T-helper 2 cell treated with Interferon-gamma antibody and Interleukin-4, amounts not matched to agents 100 ng/mL and 5 ng/mL, for 36 hours (primary cell): ENCODE data around the gene CAPN1. TPM values are rescaled to one million over a fixed set of nuclear protein-coding genes. Genes with fewer than 3 reads are reported as not detected.

Experiments used
- intact Hi-C: fragments of 100-400 bp; cut with micrococcal nuclease; formaldehyde crosslinking; loops from one replicate; pipeline ENCODE4 v1.15.1; 2023
- total RNA-seq: library from RNA; stranded (reverse); gene quantifications from 2 replicates; pipeline ENCODE4 v1.2.3, GENCODE V29; 2022

The CAPN1 gene
- total RNA-seq, 1 donor from 2014 or later, result 205 TPM

DNA sequence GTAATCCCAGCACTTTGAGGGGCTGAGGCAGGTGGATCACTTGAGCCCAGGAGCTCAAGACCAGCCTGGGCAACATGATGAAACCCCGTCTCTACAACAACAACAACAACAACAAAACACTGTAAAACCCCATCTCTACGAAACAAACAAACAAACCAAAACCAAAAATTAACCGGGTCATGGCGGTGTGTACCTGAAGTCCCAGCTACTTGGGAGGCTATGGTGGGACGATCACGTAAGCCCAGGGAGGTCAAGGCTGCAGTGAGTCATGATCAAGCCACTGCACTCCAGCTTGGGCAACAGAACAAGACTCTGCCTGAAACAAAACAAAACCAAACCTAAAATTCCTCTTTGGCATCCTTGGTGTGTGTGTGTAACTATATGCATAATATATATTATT lies 73.0 kb downstream of the CAPN1 start:
- intact Hi-C loops, result no loop called here

DNA sequence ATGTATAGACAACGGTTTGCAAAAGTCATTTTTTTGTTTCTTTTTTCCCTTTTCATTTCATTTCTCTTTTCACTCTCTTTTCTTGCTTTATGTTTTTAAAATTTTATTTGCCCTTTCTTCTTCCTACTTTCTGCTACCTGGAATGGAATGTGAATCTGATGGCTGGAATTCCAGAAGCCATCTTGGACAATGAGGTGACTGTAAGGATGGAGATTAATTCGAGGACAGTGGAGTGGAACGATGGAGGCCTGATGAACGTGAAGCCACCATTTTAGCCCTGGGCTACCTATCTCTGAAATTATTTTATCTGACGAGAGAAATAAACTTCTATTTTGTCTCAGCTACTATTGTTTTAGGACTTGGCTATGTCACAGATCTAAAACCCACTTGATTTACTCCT lies 77.3 kb downstream of the CAPN1 start:
- intact Hi-C loops, result no loop called here

- intact Hi-C loops, result loop anchor here (5.0 to 10.0 kb wide), 3 partner anchors 76 to 354 kb away; partner anchors contain the start of genes CAPN1, MAP3K11, PCNX3 and TM7SF2
These were observed 78.6 kb downstream of the CAPN1 start for GRCh38 chr11:65260302-65260701.

DNA sequence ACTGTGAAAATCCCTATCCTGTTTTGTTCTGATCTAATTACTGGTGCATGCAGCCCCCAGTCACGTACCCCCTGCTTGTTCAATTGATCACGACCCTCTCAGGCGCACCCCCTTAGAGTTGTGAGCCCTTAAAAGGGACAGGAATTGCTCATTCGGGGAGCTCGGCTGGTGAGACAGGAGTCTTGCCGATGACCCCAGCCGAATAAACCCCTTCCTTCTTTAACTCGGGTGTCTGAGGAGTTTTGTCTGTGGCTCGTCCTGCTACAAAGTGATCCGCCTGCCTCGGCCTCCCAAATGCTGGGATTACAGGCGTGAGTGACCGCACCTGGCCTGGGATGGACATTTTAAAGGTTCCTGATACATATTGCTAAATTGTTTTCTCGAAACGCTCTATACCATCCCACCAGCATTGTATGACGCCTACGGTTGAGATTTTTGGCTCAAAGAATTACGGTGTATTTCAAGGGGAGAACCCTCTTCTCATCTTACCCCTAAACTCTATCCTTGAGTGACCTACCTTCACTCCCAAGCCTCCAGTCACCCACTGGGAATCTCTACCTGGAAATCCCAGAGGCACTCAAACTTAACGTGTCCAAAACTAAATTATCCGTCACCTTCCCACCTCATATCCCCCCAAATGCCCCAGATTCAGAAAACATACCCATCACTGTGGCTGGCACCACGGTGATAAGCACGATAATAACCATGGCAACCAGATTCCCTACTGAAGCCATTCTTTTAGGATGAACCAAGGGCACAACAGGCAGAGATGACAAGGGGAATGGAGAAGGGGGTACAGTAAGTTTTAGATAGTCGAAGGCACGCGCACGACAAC lies 79.2 kb downstream of the CAPN1 start:
- intact Hi-C loops, result loop anchor here (1.0 to 10.0 kb wide), 4 partner anchors 76 to 354 kb away; partner anchors contain the start of genes CAPN1, MAP3K11, PCNX3 and TM7SF2

Other genes starting within 250 kb of the CAPN1 start
- gene GPHA2, start 246.0 kb upstream of the CAPN1 start, total RNA-seq, result not detected in 2 replicates
- gene MAJIN, start 209.8 kb upstream of the CAPN1 start, total RNA-seq, result not detected in 2 replicates
- not detected in 2 replicates for gene BATF2, start 185.0 kb upstream of the CAPN1 start, total RNA-seq
- 60.1 and 65.7 TPM in 2 replicates for gene ARL2, start 167.8 kb upstream of the CAPN1 start, total RNA-seq
- gene SNX15, start 154.5 kb upstream of the CAPN1 start, total RNA-seq, result 27.7 and 27.8 TPM in 2 replicates
- 23.0 and 24.0 TPM in 2 replicates for gene SAC3D1, start 140.7 kb upstream of the CAPN1 start, total RNA-seq
- 8.5 and 9.8 TPM in 2 replicates for gene NAALADL1, start 123.4 kb upstream of the CAPN1 start, total RNA-seq
- gene CDCA5, start 97.9 kb upstream of the CAPN1 start, total RNA-seq, result 91.5 and 93.2 TPM in 2 replicates
- 29.5 and 31.7 TPM in 2 replicates for gene ZFPL1, start 97.7 kb upstream of the CAPN1 start, total RNA-seq
- gene VPS51, start 85.7 kb upstream of the CAPN1 start, total RNA-seq, result 135 and 139 TPM in 2 replicates
- gene TM7SF2, start 70.1 kb upstream of the CAPN1 start, total RNA-seq, result 23.9 and 27.7 TPM in 2 replicates
- 9.4 and 9.6 TPM in 2 replicates for gene ZNHIT2, start 64.2 kb upstream of the CAPN1 start, total RNA-seq
- gene FAU, start 59.8 kb upstream of the CAPN1 start, total RNA-seq, result 995 and 1,039 TPM in 2 replicates
- 45.5 and 50.4 TPM in 2 replicates for gene MRPL49, start 59.6 kb upstream of the CAPN1 start, total RNA-seq
- 48.5 and 50.4 TPM in 2 replicates for gene SYVN1, start 47.4 kb upstream of the CAPN1 start, total RNA-seq
- not detected in 2 replicates for gene SPDYC, start 11.7 kb upstream of the CAPN1 start, total RNA-seq
- 64.5 and 69.8 TPM in 2 replicates for gene POLA2, start 80.0 kb downstream of the CAPN1 start, total RNA-seq
- 1.7 and 2.8 TPM in 2 replicates for gene CDC42EP2, start 132.9 kb downstream of the CAPN1 start, total RNA-seq
- 68.1 and 75.9 TPM in 2 replicates for gene DPF2, start 151.9 kb downstream of the CAPN1 start, total RNA-seq
- gene TIGD3, start 172.8 kb downstream of the CAPN1 start, total RNA-seq, result 1.1 and 1.2 TPM in 2 replicates
- gene SLC25A45, start 200.7 kb downstream of the CAPN1 start, total RNA-seq, result 25.6 and 26.3 TPM in 2 replicates
- 51.7 and 54.1 TPM in 2 replicates for gene FRMD8, start 204.7 kb downstream of the CAPN1 start, total RNA-seq
- 730 and 731 TPM in 2 replicates for gene NEAT1, start 240.9 kb downstream of the CAPN1 start, total RNA-seq